ENCODE results near the gene STX4.

DNA sequence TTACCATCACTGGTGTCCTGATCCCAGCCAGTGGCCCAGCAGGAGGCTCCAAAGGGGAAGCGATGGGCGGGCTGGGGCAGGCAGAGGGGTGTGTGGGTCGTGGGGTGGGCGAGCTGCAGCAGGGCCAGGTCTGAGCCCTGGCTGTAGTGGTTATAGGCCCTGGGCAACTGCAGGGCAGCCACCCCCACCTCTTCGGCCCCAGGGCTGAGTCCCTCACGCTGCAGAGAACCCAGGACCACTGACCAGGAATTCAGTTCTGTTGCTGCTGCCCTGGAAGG lies 53.2 kb downstream of the STX4 start:
- TF ChIP-seq, protein P1, sequence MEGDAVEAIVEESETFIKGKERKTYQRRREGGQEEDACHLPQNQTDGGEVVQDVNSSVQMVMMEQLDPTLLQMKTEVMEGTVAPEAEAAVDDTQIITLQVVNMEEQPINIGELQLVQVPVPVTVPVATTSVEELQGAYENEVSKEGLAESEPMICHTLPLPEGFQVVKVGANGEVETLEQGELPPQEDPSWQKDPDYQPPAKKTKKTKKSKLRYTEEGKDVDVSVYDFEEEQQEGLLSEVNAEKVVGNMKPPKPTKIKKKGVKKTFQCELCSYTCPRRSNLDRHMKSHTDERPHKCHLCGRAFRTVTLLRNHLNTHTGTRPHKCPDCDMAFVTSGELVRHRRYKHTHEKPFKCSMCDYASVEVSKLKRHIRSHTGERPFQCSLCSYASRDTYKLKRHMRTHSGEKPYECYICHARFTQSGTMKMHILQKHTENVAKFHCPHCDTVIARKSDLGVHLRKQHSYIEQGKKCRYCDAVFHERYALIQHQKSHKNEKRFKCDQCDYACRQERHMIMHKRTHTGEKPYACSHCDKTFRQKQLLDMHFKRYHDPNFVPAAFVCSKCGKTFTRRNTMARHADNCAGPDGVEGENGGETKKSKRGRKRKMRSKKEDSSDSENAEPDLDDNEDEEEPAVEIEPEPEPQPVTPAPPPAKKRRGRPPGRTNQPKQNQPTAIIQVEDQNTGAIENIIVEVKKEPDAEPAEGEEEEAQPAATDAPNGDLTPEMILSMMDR (IDR thresholded peaks at IDR 0.05): no peak
- TF ChIP-seq POLR2AphosphoS5 (IDR thresholded peaks at IDR 0.05) (no peak), POLR2A (IDR thresholded peaks at IDR 0.05) (no peak)
